Measurements from ENCODE around the gene AQP12A.

GRCh38 chr2:240716130-240716798 lies 24.6 kb downstream of the AQP12A start:
- no peak for TF ChIP-seq GATA2 (IDR thresholded peaks at IDR 0.05; ENCODE audit: low read depth, low read length)
- TF ChIP-seq GATA3 (IDR thresholded peaks at IDR 0.05; ENCODE audit: low read depth, low read length), result no peak
